ENCODE results near the gene SECTM1.
A peak's percentile ranks its signal among the peaks of the same experiment; 100 is the strongest.

Gene SECTM1

DNA sequence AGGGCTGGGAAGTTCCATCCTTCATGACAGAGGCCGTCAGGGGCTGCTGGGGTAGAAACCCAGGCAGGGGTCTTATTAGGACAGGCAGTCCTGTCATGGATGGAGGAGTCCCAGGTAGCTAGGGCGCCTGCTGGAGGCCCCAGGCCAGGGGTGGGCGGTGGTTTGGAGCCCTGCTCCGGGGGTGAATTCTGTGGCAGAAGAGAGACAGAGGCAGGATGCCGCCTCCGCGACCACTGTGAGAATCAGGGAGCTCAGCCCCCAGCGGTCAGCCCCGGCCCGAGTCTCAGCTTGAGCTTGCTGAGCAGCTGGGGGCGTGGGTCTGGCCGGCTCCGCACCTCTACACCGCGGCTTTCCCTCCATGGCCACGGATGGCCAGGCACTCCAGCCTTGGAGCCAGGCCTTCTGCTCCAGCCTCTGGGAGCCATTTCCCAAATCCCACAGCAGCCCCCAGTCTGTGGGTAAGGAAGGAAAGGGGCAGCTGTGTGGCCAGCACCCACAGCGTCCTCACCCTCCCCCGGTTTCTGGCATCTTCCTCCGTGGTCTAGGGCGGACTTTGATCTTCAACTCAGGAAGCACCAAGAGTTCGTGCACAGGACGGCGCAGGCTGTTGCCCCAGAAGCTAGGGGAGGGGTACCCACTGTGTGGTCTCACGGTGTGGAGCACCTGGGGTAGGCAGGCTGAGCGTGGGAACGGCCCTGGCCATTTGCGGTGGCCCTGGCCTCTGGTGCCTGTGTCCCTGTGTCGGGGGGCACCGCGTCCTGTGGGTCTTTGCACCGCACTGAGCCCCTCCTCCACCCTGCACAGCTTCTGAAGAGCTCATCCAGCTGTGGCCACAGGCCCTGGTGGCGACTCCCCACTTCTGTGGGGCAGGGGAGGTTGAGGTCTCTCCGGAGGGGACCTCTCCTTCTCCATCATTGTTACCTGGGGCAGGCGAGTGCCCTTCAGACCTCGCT lies 30.3 kb downstream of the SECTM1 start:
- TF ChIP-seq ZBTB7A (IDR thresholded peaks at IDR 0.05; ENCODE audit: low read depth), result no peak
- no peak for TF ChIP-seq CREB1 (IDR thresholded peaks at IDR 0.05; ENCODE audit: low read depth)
- no peak for TF ChIP-seq EP300 (IDR thresholded peaks at IDR 0.05; ENCODE audit: borderline replicate concordance)
- TF ChIP-seq FOXM1 (IDR thresholded peaks at IDR 0.05; ENCODE audit: borderline replicate concordance, low read depth), result no peak

DNA sequence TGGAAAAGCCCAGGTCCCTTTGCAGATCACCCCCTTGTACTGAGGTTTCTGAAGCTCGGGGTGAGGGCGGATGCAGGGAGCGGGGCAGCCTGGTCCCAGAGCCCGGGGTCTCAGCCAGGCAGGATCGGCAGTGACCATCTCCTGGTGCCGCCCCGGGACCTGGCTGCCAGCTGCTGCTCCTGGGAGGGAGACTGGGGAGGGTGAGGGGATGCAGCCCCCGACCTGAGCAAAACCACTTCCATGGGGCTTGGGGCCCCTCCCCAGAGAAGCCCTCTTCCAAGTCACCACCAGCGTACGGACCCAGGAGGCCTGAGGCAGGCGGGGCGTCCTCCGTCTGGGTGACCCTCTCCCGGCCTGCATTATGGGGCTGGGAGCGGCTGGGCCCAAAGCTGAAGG lies 31.0 kb downstream of the SECTM1 start:
- TF ChIP-seq, protein P1, sequence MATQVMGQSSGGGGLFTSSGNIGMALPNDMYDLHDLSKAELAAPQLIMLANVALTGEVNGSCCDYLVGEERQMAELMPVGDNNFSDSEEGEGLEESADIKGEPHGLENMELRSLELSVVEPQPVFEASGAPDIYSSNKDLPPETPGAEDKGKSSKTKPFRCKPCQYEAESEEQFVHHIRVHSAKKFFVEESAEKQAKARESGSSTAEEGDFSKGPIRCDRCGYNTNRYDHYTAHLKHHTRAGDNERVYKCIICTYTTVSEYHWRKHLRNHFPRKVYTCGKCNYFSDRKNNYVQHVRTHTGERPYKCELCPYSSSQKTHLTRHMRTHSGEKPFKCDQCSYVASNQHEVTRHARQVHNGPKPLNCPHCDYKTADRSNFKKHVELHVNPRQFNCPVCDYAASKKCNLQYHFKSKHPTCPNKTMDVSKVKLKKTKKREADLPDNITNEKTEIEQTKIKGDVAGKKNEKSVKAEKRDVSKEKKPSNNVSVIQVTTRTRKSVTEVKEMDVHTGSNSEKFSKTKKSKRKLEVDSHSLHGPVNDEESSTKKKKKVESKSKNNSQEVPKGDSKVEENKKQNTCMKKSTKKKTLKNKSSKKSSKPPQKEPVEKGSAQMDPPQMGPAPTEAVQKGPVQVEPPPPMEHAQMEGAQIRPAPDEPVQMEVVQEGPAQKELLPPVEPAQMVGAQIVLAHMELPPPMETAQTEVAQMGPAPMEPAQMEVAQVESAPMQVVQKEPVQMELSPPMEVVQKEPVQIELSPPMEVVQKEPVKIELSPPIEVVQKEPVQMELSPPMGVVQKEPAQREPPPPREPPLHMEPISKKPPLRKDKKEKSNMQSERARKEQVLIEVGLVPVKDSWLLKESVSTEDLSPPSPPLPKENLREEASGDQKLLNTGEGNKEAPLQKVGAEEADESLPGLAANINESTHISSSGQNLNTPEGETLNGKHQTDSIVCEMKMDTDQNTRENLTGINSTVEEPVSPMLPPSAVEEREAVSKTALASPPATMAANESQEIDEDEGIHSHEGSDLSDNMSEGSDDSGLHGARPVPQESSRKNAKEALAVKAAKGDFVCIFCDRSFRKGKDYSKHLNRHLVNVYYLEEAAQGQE (IDR thresholded peaks at IDR 0.05; ENCODE audit: low read depth), result no peak
- TF ChIP-seq TAF1 (IDR thresholded peaks at IDR 0.05; ENCODE audit: low read depth), result no peak
- no peak for TF ChIP-seq ZBTB7A (IDR thresholded peaks at IDR 0.05; ENCODE audit: low read depth)
- TF ChIP-seq FOXM1 (IDR thresholded peaks at IDR 0.05; ENCODE audit: borderline replicate concordance, low read depth), result no peak
- TF ChIP-seq CREB1 (IDR thresholded peaks at IDR 0.05; ENCODE audit: low read depth), result no peak
- no peak for TF ChIP-seq EGR1 (IDR thresholded peaks at IDR 0.05)
- TF ChIP-seq YY1 (IDR thresholded peaks at IDR 0.05; ENCODE audit: low read depth), result no peak
- no peak for TF ChIP-seq TCF12 (IDR thresholded peaks at IDR 0.05; ENCODE audit: low read depth)
- no peak for TF ChIP-seq TEAD4 (IDR thresholded peaks at IDR 0.05)
- TF ChIP-seq EP300 (IDR thresholded peaks at IDR 0.05; ENCODE audit: borderline replicate concordance), result no peak
- TF ChIP-seq, protein P2, sequence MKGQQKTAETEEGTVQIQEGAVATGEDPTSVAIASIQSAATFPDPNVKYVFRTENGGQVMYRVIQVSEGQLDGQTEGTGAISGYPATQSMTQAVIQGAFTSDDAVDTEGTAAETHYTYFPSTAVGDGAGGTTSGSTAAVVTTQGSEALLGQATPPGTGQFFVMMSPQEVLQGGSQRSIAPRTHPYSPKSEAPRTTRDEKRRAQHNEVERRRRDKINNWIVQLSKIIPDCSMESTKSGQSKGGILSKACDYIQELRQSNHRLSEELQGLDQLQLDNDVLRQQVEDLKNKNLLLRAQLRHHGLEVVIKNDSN (IDR thresholded peaks at IDR 0.05), result no peak
- TF ChIP-seq, protein P3, sequence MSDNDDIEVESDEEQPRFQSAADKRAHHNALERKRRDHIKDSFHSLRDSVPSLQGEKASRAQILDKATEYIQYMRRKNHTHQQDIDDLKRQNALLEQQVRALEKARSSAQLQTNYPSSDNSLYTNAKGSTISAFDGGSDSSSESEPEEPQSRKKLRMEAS (IDR thresholded peaks at IDR 0.05), result no peak

DNA sequence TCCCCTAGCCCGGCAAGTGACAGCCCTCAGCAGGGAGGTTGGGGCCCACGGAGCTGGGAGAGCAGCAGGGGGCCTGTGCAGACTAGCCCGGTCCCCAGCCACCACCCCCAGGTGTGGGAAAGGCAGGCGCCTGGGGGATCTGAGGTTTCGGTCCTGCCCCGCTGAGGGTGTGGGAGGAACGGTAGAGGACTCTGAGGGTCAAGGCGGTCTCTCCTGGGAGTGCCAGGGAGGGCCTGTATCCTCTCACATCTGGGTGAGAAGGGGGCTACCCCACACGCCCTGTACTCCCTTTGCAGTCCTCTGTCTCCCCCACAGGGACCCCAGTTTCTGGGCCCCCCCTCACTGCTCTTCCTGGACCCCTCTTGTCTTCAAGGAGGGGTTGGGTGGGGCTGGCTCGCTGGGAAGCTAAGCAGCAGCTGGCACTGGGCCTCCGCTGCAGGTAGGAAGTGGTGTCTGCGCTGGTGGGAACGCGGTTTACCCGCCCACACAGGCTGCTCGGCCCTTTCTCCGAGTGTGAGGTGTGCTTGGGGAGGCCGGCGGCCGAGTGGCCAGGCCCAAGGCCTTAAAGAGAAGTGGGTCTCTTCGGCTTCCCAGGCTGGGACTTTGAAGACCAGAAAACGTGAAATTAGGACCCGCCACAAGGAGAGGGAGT lies 31.5 kb downstream of the SECTM1 start:
- no peak for TF ChIP-seq RAD21 (IDR thresholded peaks at IDR 0.05; ENCODE audit: low read depth)

DNA sequence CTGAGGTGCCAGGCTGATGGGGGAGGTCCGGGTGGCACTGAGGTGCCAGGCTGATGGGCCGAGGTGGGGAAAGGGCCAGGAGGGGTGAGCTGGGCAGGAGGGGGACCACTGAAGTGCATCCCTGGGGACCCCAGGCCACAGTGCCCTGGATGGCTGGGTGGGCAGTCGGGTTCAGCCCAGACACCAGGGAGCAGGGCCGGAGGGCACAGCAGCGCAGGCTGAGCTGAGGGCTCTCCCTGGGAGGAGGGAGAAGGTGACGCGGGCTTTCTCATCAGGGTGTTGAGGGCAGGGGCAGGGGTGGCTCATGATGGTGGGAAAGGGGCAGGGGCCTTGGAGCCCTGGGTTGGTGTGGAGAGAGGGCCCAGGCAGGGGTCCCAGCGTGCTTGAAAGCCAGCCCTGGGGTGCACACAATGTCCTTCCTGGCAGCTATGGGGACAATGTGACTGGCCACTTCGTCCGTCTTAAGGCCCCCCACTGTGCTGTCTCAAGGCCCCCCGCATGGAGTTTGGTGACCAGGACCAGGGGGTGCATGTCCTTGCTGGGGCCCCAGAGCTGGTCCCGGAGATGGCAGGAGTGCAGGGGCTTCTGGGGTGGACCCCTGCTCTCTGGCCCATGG lies 32.2 kb downstream of the SECTM1 start:
- TF ChIP-seq FOXM1 (IDR thresholded peaks at IDR 0.05; ENCODE audit: borderline replicate concordance, low read depth) (no peak), TEAD4 (IDR thresholded peaks at IDR 0.05) (no peak), YY1 (IDR thresholded peaks at IDR 0.05; ENCODE audit: low read depth) (no peak), TAF1 (IDR thresholded peaks at IDR 0.05; ENCODE audit: low read depth) (no peak), CEBPB (IDR thresholded peaks at IDR 0.05) (no peak), CREB1 (IDR thresholded peaks at IDR 0.05; ENCODE audit: low read depth) (no peak), EP300 (IDR thresholded peaks at IDR 0.05; ENCODE audit: borderline replicate concordance) (no peak), EGR1 (IDR thresholded peaks at IDR 0.05) (no peak), RAD21 (IDR thresholded peaks at IDR 0.05; ENCODE audit: low read depth) (no peak), NFIC (IDR thresholded peaks at IDR 0.05) (no peak), ZBTB7A (IDR thresholded peaks at IDR 0.05; ENCODE audit: low read depth) (no peak), TCF12 (IDR thresholded peaks at IDR 0.05; ENCODE audit: low read depth) (no peak)
- TF ChIP-seq, protein P2 (IDR thresholded peaks at IDR 0.05), result no peak
- TF ChIP-seq, protein P1 (IDR thresholded peaks at IDR 0.05; ENCODE audit: low read depth), result no peak
- TF ChIP-seq, protein P3 (IDR thresholded peaks at IDR 0.05), result no peak

DNA sequence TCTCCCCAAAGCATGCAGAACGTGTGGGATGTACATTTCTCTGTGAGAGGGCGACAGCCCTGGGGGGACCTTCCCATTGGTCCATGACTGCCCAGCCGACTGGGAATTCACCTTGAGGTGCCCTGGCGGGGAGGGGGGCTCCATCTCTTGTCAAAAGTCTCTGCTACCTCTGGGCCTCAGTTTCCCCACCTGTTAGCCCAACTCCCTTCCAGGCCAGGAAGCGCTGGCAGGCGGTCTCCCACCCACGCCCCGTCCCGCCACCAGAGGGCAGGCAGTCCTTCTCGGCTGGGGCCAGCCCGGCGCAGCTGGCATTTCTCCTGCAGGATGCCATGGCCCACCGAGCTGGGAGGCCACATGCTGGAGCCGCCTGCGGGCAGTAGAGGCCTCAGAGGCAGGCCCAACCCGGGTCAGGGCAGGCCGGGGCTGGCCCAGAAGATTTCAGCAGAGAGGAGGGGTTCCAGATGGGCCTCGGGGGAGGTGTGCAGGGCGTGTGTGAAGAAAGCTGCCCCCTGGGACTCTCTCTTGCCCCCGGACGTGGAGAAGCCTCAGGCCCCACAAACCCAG lies 32.8 kb downstream of the SECTM1 start:
- TF ChIP-seq TAF1 (IDR thresholded peaks at IDR 0.05; ENCODE audit: low read depth) (no peak), RAD21 (IDR thresholded peaks at IDR 0.05; ENCODE audit: low read depth) (peak; percentile 66)
